ENCODE data around the gene QPRT. TPM values are rescaled to one million over a fixed set of nuclear protein-coding genes. Genes with fewer than 3 reads are reported as not detected.
A peak's percentile ranks its signal among the peaks of the same experiment; 100 is the strongest.
"Not testable (repeated sequence)": the region's sequence is repeated elsewhere in the genome, so short reads cannot be mapped to it uniquely, and the experiment has no call there.

QPRT gene
- total and polyA plus RNA-seq, 12 donors: 3.8 to 34.1 (median 24.6) TPM

DNA sequence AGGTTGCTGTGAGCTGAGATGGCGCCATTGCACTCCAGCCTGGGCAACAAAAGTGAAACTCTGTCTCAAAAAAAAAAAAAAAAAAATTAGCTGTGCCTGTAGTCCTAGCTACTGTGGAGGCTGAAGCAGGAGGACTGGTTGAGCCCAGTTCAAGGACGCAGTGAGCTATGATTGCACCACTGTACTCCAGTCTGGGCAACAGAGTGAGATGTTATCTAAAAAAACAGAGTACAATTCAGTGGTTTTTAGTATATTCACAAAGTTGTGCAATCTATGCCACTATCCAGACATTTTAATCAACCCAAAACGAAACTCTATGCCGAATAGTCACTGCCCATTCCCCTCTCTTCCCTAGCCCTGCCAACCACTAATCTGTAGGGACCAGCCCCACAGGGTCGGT lies 41.7 kb downstream of the QPRT start:
- Histone ChIP-seq H3K9me3 (no peaks in the 10 kb centered on the region), H3K4me3 (no peak overlapping the region), H3K4me1 (peaks cover 0 to 3% (median 0%) of the 10 kb centered on the region in 9 donors), H3K27ac (no peak overlapping the region), H3K36me3 (no peaks in the 10 kb centered on the region), H3K27me3 (no peaks in the 10 kb centered on the region)
- TF ChIP-seq, protein P1, sequence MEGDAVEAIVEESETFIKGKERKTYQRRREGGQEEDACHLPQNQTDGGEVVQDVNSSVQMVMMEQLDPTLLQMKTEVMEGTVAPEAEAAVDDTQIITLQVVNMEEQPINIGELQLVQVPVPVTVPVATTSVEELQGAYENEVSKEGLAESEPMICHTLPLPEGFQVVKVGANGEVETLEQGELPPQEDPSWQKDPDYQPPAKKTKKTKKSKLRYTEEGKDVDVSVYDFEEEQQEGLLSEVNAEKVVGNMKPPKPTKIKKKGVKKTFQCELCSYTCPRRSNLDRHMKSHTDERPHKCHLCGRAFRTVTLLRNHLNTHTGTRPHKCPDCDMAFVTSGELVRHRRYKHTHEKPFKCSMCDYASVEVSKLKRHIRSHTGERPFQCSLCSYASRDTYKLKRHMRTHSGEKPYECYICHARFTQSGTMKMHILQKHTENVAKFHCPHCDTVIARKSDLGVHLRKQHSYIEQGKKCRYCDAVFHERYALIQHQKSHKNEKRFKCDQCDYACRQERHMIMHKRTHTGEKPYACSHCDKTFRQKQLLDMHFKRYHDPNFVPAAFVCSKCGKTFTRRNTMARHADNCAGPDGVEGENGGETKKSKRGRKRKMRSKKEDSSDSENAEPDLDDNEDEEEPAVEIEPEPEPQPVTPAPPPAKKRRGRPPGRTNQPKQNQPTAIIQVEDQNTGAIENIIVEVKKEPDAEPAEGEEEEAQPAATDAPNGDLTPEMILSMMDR (IDR thresholded peaks at IDR 0.05): no peak
- ATAC-seq (no peak), DNase-seq (no peak)
- intact Hi-C loops (cut with DNase I): loop anchor here in 1 of 10 donors (10.0 kb wide), 1 partner anchor 64 kb away; no protein-coding TSS in a partner anchor
- WGBS, 2 donors: 77 to 79% methylated on average over 5 of the region's 5 CpGs

DNA sequence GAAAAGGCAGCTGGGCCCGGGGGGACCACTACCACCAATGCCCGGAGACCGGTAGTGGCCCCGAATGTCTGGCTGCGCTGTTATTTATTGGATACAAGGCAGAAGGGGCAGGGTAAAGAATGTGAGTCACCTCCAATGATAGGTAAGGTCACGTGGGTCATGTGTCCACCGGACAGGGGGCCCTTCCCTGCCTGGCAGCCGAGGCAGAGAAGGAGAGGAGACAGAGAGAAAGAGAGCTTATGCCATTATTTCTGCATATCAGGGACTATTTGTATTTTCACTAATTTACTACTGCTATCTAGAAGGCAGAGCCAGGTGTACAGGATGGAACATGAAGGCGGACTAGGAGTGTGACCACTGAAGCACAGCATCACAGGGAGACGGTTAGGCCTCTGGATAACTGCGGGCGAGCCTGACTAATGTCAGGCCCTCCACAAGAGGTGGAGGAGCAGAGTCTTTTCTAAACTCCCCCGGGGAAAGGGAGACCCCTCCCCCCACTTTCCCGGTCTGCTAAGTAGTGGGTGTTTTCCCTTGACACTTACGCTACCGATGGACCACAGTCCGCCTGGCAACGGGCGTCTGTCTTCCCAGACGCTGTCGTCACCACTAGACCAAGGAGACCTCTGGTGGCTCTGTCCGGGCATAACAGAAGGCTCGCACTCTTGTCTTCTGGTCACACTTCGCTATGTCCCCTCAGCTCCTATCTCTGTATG lies 42.3 kb downstream of the QPRT start:
- TF ChIP-seq, protein P1 (IDR thresholded peaks at IDR 0.05): peak in 8 of 9 donors; percentile 21 to 68 (median 58)
- intact Hi-C loops (cut with DNase I): loop anchor here in 1 of 10 donors (10.0 kb wide), 1 partner anchor 63 kb away; no protein-coding TSS in a partner anchor
- H3K27me3 ChIP-seq, H3K36me3 ChIP-seq, H3K9me3 ChIP-seq, H3K27ac ChIP-seq, H3K4me1 ChIP-seq: not testable (repeated sequence)
- ATAC-seq (peak; percentile 64 to 84 (median 79)), DNase-seq (peak; percentile 63 to 70)
- 37 to 43% methylated on average over 22 to 23 of the region's 24 CpGs for WGBS, 2 donors
- H3K4me3 ChIP-seq: peak overlapping the region in 1 of 10 donors; percentile 7

DNA sequence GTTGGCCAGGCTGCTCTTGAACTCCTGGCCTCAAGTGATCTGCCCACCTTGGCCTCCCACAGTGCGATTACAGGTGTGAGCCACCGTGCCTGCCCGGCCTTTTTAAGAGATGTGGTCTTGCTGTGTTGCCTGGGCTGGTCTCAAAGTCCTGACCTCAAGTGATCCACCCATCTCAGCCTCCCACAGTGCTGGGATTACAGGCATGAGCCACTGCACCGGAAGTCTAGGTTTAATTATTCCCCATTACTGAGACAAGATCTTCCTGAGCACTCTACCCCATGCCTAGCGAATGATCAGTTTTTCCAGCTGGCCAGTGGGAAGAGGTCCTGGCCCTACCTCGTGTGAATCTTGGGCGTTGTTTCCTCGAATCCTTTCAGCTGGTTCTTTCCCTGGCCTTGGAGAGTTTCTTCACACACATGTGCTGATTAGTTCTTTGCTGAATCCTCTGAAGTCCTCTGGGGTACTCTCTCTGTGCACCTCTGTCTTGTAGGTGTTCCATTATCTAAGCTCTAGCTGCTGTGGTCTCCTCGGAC lies 47.9 kb downstream of the QPRT start:
- 77 to 83% methylated on average over 9 of the region's 9 CpGs for whole genome bisulfite sequencing, 2 donors
- no peaks in the 10 kb centered on the region for H3K36me3 ChIP-seq
- DNase-seq (no peak), ATAC-seq (no peak)
- intact Hi-C loops (cut with DNase I): loop anchor here in 2 of 10 donors (5.0 to 10.0 kb wide), 2 partner anchors 35 to 58 kb away; no protein-coding TSS in a partner anchor
- TF ChIP-seq, protein P1 (IDR thresholded peaks at IDR 0.05): no peak
- no peak overlapping the region for H3K27ac ChIP-seq
- no peak overlapping the region for H3K4me3 ChIP-seq
- peaks cover 0 to 5% (median 0%) of the 10 kb centered on the region in 7 donors for H3K27me3 ChIP-seq
- H3K4me1 ChIP-seq: peaks cover 0 to 8% (median 0%) of the 10 kb centered on the region in 9 donors
- no peaks in the 10 kb centered on the region for H3K9me3 ChIP-seq

DNA sequence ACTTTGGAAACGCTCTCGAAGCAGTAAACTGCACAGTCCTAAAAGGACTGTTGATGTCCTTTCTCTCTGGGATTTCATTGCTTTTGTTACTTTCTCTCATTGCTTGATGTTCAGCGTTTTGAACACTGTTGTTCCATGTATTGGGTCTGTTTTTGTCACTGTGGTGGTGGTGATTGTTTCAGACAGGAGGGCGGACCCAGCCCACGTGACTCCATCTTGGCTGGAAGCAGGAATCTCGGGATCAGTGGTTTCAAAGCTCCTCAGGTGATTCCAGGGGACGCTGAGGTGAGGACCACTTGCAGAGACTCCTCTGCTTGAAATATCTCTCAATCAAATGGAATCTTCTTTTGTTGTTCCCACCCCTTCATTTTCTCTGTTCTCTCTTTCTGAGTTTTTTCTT lies 48.5 kb downstream of the QPRT start:
- TF ChIP-seq, protein P1 (IDR thresholded peaks at IDR 0.05): no peak
- 76 to 80% methylated on average over 7 of the region's 7 CpGs for WGBS, 2 donors
- Histone ChIP-seq H3K4me3 (no peak overlapping the region), H3K36me3 (no peaks in the 10 kb centered on the region), H3K27ac (no peak overlapping the region), H3K27me3 (peaks cover 0 to 5% (median 0%) of the 10 kb centered on the region in 7 donors), H3K4me1 (peaks cover 0 to 8% (median 0%) of the 10 kb centered on the region in 9 donors), H3K9me3 (no peaks in the 10 kb centered on the region)
- ATAC-seq (no peak), DNase-seq (no peak)
- intact Hi-C loops (cut with DNase I): loop anchor here in 2 of 10 donors (5.0 to 10.0 kb wide), 2 partner anchors 35 to 57 kb away; no protein-coding TSS in a partner anchor

All from heart right ventricle (tissue), 16 donors.